GM23338 (cell line): ENCODE results near the gene DIP2C. TPM values are rescaled to one million over a fixed set of nuclear protein-coding genes. Genes with fewer than 3 reads are reported as not detected.

ENCODE experiments used
- ATAC-seq: fragments of 200-7000 bp; cut with Tn5 transposase; 3 replicates; pipeline ENCODE4 v1.9.1; 2020
- DNase-seq: peaks from one replicate; pipeline ENCODE4 v3.0.0-alpha.2; 2015; ENCODE audit warnings: low spot score
- H2AFZ ChIP-seq: fragments of 200-600 bp; sonication (generic); 2 replicates; pipeline ENCODE4 v1.8.0; 2016; ENCODE audit warnings: antibody characterized with exemption, mild to moderate bottlenecking, moderate library complexity
- H3F3A ChIP-seq: fragments of 200-600 bp; sonication (generic); replicated peaks from 2 replicates; pipeline ENCODE4 v1.8.0; 2017; ENCODE audit warnings: antibody characterized with exemption, mixed run types, low read depth
- H3K27ac ChIP-seq: fragments of 200-600 bp; sonication (generic); 2 replicates; pipeline ENCODE4 v1.6.1; 2016; ENCODE audit warnings: low read depth
- H3K27me3 ChIP-seq: fragments of 200-600 bp; sonication (generic); 2 replicates; pipeline ENCODE4 v1.8.0; 2016; ENCODE audit warnings: mild to moderate bottlenecking, mixed run types, moderate library complexity; ENCODE audit not compliant: insufficient read depth
- H3K36me3 ChIP-seq: fragments of 200-600 bp; sonication (generic); 2 replicates; pipeline ENCODE4 v1.8.0; 2016; ENCODE audit warnings: mild to moderate bottlenecking; ENCODE audit not compliant: insufficient read depth
- H3K4me1 ChIP-seq: fragments of 200-600 bp; sonication (generic); 2 replicates; pipeline ENCODE4 v1.8.0; 2016; ENCODE audit warnings: mild to moderate bottlenecking, moderate library complexity; ENCODE audit not compliant: insufficient read depth
- H3K4me2 ChIP-seq: fragments of 200-600 bp; sonication (generic); 2 replicates; pipeline ENCODE4 v1.7.1; 2017; ENCODE audit warnings: mixed run types
- H3K4me3 ChIP-seq: fragments of 200-600 bp; sonication (generic); 2 replicates; pipeline ENCODE4 v1.6.1; 2016; ENCODE audit warnings: mixed run types
- H3K79me2 ChIP-seq: fragments of 200-600 bp; sonication (generic); replicated peaks from 2 replicates; pipeline ENCODE4 v1.8.0; 2017; ENCODE audit warnings: mild to moderate bottlenecking; ENCODE audit not compliant: insufficient read depth
- H3K9me2 ChIP-seq: fragments of 200-600 bp; sonication (generic); 2 replicates; pipeline ENCODE4 v1.8.0; 2017; ENCODE audit not compliant: insufficient read depth
- H4K20me1 ChIP-seq: fragments of 200-600 bp; sonication (generic); replicated peaks from 2 replicates; pipeline ENCODE4 v1.8.0; 2017; ENCODE audit warnings: mild to moderate bottlenecking; ENCODE audit not compliant: insufficient read depth
- H3K27ac Mint-ChIP-seq: 2 replicates; pipeline ENCODE4 v1.8.0; 2020; ENCODE audit warnings: inconsistent platforms, mild to moderate bottlenecking, moderate library complexity, mixed read lengths
- H3K27me3 Mint-ChIP-seq: 3 replicates; pipeline ENCODE4 v1.8.0; 2022; ENCODE audit warnings: low read depth, mild to moderate bottlenecking, moderate library complexity, mixed read lengths, inconsistent platforms; ENCODE audit not compliant: insufficient read depth, poor library complexity
- H3K36me3 Mint-ChIP-seq: 3 replicates; pipeline ENCODE4 v1.8.0; 2021; ENCODE audit warnings: low read depth, mild to moderate bottlenecking, inconsistent platforms, moderate library complexity, mixed read lengths
- H3K4me1 Mint-ChIP-seq: 3 replicates; pipeline ENCODE4 v1.8.0; 2020; ENCODE audit warnings: mild to moderate bottlenecking, inconsistent platforms, mixed read lengths
- H3K4me3 Mint-ChIP-seq: 3 replicates; pipeline ENCODE4 v1.8.0; 2021; ENCODE audit warnings: moderate library complexity, mild to moderate bottlenecking, inconsistent platforms, mixed read lengths
- H3K9me3 Mint-ChIP-seq: 3 replicates; pipeline ENCODE4 v1.8.0; 2020; ENCODE audit warnings: moderate library complexity, mild to moderate bottlenecking, inconsistent platforms, mixed read lengths
- CTCF ChIP-seq, 2 experiments: fragments of 200-600 bp in 1 of 2; sonication (generic) in 1 of 2; conservative IDR thresholded peaks; 2 replicates each; pipeline versions ENCODE4 v1.5.1 to v1.6.1; 2016 to 2017; ENCODE audit warnings: antibody characterized with exemption in 2 of 2, low read depth in 2 of 2, mild to moderate bottlenecking in 2 of 2, moderate library complexity in 1 of 2
- ETS1 ChIP-seq: IDR thresholded peaks from 2 replicates; pipeline ENCODE4 v1.6.1; 2016; ENCODE audit warnings: antibody characterized with exemption
- EZH2 ChIP-seq: fragments of 200-600 bp; sonication (generic); IDR thresholded peaks from one replicate; pipeline ENCODE4 v1.8.0; 2017; ENCODE audit warnings: antibody characterized with exemption, mild to moderate bottlenecking, low read depth; ENCODE audit not compliant: unreplicated experiment
- EZH2phosphoT487 ChIP-seq: fragments of 200-600 bp; sonication (generic); IDR thresholded peaks from one replicate; pipeline ENCODE4 v1.8.1; 2018; ENCODE audit warnings: antibody characterized with exemption; ENCODE audit not compliant: unreplicated experiment
- NANOG ChIP-seq: IDR thresholded peaks from 2 replicates; pipeline ENCODE4 v1.6.1; 2016; ENCODE audit warnings: antibody characterized with exemption, borderline replicate concordance
- REST ChIP-seq: IDR thresholded peaks from one replicate; pipeline ENCODE4 v1.6.1; 2018; ENCODE audit warnings: antibody characterized with exemption; ENCODE audit not compliant: unreplicated experiment
- STAT1 ChIP-seq: IDR thresholded peaks from one replicate; pipeline ENCODE4 v1.6.1; 2016; ENCODE audit warnings: antibody characterized with exemption; ENCODE audit not compliant: unreplicated experiment
- ZNF331 ChIP-seq: fragments of 250-450 bp; sonication (Bioruptor Pico); IDR thresholded peaks from 2 replicates; pipeline ENCODE4 v1.5.0; 2020; ENCODE audit warnings: low read depth, mild to moderate bottlenecking, moderate library complexity
- ZNF462 ChIP-seq: fragments of 250-450 bp; sonication (Bioruptor Pico); IDR thresholded peaks from 2 replicates; pipeline ENCODE4 v1.5.0; 2020; ENCODE audit warnings: mild to moderate bottlenecking, moderate library complexity
- polyA plus RNA-seq: library from polyadenylated mRNA; unstranded; fragments of >200 nt; fragmentation: Nextera tagmentation; extraction: Ambion mirVana; gene quantifications from 2 replicates; pipeline ENCODE4 v1.2.1, GENCODE V29; 2016
- total RNA-seq: library from RNA; depleted of rRNA; stranded (reverse); fragments of >200 nt; shearing (Covaris generic); gene quantifications from 2 replicates; pipeline ENCODE4 v1.2.3, GENCODE V29; 2014

DIP2C gene
- total and polyA plus RNA-seq, 2 experiments from 2014 or later: 5.1 to 7.7 TPM

GRCh38 chr10:617471-617870, 72.0 kb downstream of the DIP2C start:
- Histone ChIP-seq H3F3A (no peaks in the 10 kb centered on the region), H3K9me2 (no peaks in the 10 kb centered on the region), H3K27ac (no peak overlapping the region), H3K4me3 (no peak overlapping the region), H3K27me3 (no peaks in the 10 kb centered on the region), H3K4me2 (no peak overlapping the region), H4K20me1 (no peaks in the 10 kb centered on the region; the same call in 1 of the 2 replicates), H3K4me1 (peaks cover 18% of the 10 kb centered on the region), H3K36me3 (no peaks in the 10 kb centered on the region), H3K79me2 (peaks cover 22% of the 10 kb centered on the region), H2AFZ (no peak overlapping the region)
- no peaks in the 10 kb centered on the region for H3K9me3 Mint-ChIP-seq
- no peak for ATAC-seq
- peaks cover 5% of the 10 kb centered on the region for H3K27me3 Mint-ChIP-seq
- DNase-seq: no peak
- TF ChIP-seq ZNF331 (CRISPR knock-in tag) (no peak), REST (no peak), NANOG (no peak), EZH2 (no peak), ETS1 (no peak), EZH2phosphoT487 (no peak), STAT1 (no peak)
- no peak overlapping the region for H3K27ac Mint-ChIP-seq
- peaks cover 47% of the 10 kb centered on the region for H3K4me1 Mint-ChIP-seq
- H3K4me3 Mint-ChIP-seq: no peak overlapping the region; the same call in 2 of the 3 replicates
- no peaks in the 10 kb centered on the region for H3K36me3 Mint-ChIP-seq

GRCh38 chr10:615583-616152, 73.8 kb downstream of the DIP2C start:
- no peaks in the 10 kb centered on the region for H3K36me3 ChIP-seq
- H3K36me3 Mint-ChIP-seq: no peaks in the 10 kb centered on the region
- no peak overlapping the region for H3K27ac Mint-ChIP-seq
- peaks cover 49% of the 10 kb centered on the region for H3K4me1 Mint-ChIP-seq
- no peaks in the 10 kb centered on the region for H3K27me3 ChIP-seq
- H3K4me3 Mint-ChIP-seq: no peak overlapping the region
- no peaks in the 10 kb centered on the region for H3F3A ChIP-seq
- no peak overlapping the region for H2AFZ ChIP-seq
- no peaks in the 10 kb centered on the region for H3K9me2 ChIP-seq
- DNase-seq (no peak), ATAC-seq (no peak)
- H4K20me1 ChIP-seq: no peaks in the 10 kb centered on the region; the same call in 1 of the 2 replicates
- peaks cover 5% of the 10 kb centered on the region for H3K27me3 Mint-ChIP-seq
- H3K79me2 ChIP-seq: peaks cover 30% of the 10 kb centered on the region
- H3K4me1 ChIP-seq: peaks cover 19% of the 10 kb centered on the region
- H3K4me2 ChIP-seq: no peak overlapping the region
- no peak overlapping the region for H3K27ac ChIP-seq
- H3K9me3 Mint-ChIP-seq: no peaks in the 10 kb centered on the region
- no peak overlapping the region for H3K4me3 ChIP-seq
- TF ChIP-seq ZNF462 (CRISPR knock-in tag) (no peak), EZH2phosphoT487 (no peak), CTCF (conservative IDR thresholded peaks at IDR 0.05; ENCODE audit: low read depth in 2 of 2) (no peak), NANOG (no peak)
